GM18868 (cell line): ENCODE data around the gene FADS1.
A peak's percentile ranks its signal among the peaks of the same experiment; 100 is the strongest.

Experiments
- ATAC-seq: cut with Tn5 transposase; IDR thresholded peaks from one replicate; pipeline ENCODE4 v1.9.1; 2021; ENCODE audit warnings: mild to moderate bottlenecking, moderate library complexity; ENCODE audit not compliant: unreplicated experiment

The FADS1 gene

DNA sequence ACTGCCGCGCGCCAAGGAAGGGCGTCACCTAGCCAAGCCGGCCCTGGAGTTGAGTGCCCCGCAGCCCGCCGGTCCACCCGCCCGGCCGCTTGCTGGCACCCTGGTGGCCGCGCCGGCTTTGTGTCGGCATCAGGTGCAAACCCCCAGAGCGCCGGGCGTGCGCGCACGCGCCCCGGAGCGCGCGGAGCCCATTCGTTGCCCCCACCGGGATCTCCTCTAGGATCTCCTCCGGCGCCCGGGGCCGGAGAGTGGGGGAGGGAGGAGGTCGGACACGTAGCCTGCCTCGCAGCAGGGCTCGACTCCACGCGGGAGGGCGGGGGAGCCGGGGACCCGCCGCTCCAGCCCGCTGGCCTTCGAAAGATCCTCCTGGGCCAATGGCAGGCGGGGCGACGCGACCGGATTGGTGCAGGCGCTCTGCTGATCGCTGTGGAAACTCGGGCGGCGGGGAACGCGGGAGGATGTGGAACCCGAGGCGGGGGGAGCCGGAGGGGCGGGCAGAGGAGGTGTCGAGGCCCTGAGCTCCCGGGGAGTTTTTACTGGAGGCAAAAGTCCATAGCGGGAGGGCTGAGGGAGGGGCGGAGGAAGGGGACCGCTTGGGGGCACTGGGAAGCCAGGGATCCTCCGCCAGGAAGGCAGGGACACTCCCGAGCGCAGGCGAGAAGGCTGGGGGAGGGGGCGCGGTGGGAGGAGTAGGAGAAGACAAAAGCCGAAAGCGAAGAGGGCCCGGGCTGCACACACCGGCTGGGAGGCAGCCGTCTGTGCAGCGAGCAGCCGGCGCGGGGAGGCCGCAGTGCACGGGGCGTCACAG is 11.0 kb upstream of the FADS1 start, which contains the start of gene FADS2:
Gene FADS2, plus strand, starts transcription at position 730 of the 808 bp plus-strand sequence. CDS start 91 bp downstream, outside the sequence.
- peak; percentile 79 for ATAC-seq

GRCh38 chr11:61826930-61827570 is 10.2 kb upstream of the FADS1 start:
- peak; percentile 5 for ATAC-seq

DNA sequence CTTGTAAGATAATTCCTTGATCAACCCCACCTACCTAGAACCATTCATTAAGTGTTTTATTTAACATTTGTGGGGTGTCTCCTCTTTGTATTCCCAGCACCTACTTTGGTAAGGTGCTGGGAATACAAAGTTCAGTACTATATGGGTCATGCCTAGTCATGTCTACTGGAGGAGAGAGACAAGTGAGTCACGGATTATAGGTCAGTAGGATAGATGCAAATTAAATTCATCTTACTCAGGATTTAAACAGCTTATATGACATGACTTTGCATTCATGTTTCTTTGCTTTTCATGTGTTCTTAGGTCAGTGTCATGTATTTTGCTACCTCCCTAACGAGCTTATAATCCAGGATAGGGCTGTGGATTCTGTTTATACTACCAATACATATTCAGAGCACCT is 3.4 kb upstream of the FADS1 start:
- ATAC-seq: no peak

DNA sequence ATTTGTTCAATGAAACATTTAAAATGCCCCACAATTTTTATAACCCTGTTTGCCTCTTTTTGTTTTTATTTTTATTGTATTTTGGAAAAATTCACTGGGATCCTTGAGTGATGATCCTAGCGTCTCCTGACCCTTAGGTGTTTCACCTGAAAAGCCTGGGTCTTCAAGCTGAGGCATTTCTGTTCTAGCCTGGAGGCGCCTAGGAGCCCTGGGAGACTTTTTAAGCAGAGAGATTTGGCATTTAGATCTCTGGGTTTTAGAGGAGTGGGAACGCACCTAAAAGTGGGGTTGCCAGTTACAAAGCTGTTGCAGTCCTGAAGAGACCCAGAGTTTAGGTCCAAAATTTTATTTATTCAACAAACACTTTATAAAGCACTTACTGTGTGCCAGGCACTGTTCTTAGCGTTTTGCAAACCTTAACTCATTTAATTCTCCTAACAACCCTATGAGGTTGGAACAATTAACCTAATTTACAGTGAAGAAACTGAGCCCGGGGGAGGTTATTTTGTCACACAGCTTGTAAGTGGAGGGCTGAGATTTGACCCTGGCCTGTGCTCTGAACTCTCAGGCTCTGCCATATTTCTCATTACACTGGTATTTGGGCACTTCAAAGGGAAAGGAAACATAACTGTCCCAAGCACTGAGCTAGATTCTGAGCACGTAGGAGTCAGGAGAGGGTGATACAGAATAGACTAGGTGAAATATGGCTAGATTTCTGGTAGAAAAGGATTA is 834 bp upstream of the FADS1 start:
- no peak for ATAC-seq

- peak; percentile 35 for ATAC-seq
These were observed 740 bp downstream of the FADS1 start for GRCh38 chr11:61815790-61816735.

DNA sequence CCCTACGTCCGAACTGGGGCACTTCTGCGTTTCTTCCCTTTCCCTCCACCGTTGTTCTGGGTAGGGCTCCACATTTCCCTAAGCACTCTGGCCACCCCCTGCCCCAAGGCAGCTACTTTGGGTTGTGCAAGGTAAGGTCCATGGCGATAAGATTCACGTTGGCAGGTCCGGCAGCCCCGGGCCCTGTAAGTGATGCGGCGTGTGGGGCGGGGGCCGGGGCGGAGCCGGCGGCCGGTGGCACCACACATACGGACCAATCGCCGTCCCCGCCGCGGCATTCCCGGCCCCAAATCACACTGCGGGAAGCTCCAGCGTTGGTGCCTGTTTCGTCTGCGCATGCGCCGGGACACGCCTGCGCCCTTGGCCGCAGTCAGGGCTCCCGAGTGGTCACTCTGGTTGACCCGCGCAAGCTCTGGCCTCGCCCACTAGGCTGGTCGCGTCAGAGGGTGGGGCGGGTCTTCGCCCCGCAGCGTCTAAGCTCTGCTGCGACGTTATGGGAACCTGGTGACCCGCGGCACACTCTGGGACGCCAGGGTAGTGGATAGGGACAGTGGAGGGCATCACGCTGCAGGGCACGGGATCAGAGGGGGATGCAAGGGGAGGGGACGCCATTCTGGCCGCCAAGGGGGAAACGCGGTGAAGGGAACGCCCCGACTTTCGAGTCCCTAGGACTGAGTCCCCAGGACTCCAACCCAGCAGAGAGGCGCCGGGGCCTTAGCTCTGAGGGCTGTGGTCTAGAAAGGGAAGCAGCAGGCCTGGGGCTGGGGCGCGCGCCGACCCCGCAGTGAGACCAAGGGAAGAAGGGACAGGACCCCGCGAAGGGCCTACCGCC is 1.6 kb downstream of the FADS1 start:
- peak; percentile 44 for ATAC-seq

DNA sequence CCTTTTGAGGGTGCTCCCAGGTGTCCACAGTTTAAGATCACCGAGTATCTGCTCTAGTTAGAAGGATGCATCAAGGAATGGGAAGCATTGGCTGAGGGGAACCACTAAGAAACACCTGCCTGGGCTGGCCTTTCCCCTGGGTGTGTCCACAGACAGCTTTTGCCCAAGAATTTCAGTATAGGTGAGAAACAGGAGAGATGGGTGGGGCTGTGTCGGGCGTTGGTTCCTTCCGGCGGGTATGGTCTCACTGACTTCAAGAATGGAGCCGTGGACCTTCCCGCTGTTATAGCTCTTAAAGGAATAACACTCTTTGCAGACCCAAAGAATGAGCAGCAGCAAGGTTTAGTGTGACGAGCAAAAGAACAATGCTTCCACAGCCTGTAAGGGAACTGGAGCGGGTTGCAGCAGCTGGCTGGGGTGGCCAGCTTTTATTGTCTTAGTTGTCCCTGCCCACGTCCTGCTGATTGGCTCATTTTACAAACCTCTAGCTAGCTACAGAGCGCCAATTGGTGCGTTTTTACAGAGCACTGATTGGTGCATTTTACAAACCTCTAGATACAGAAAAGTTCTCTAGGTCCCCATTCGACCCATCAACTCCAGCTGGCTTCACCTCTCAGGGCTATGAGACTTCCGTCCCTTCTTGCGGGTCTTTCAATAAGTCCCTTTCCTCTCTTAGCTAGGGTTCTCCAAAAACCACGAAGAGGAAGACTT is 2.4 kb downstream of the FADS1 start:
- ATAC-seq: no peak

GRCh38 chr11:61812736-61813411 is 3.9 kb downstream of the FADS1 start:
- no peak for ATAC-seq

DNA sequence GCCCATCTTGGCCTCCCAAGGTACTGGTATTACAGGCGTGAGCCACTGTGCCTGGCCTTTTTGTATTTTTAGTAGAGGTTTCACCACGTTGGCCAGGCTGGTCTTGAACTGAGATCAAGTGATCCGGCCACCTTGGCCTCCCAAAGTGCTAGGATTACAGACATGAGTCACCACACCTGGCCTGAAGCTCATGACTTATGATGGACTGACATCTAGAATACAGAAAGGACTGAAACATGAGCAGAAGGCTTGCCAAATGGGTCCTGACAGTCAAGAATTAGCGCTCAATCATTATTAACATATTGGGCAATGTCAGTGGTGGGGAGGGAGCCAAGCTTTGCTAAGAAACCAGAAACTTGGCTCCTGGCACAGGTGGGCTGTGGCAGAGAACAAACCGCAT is 5.0 kb downstream of the FADS1 start:
- no peak for ATAC-seq

DNA sequence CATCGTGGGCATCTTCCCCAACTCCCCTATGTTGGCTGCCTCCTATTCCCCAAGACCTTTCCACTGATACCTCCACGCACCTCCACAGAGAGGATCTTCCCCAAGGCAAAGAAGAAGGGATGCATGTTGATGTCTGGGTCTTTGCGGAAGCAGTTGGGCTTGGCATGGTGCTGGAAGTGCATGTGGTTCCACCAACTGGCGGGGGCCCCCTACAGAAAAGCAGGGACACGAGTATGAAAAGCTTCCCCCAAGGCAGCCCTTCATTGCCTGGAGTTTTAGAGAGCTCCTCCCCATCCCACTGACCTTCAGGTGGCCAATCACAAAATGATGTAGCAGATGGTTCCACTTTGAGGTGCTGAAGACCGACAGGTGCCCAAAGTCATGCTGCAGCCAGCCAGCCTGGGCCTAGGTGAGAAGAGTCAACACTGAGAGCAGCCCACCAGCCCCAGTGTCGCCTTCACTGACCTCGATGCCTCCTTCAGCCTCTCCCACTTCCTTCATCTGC is 6.1 kb downstream of the FADS1 start:
- no peak for ATAC-seq

- no peak for ATAC-seq
These were observed 10.0 kb downstream of the FADS1 start for GRCh38 chr11:61806785-61807184.

DNA sequence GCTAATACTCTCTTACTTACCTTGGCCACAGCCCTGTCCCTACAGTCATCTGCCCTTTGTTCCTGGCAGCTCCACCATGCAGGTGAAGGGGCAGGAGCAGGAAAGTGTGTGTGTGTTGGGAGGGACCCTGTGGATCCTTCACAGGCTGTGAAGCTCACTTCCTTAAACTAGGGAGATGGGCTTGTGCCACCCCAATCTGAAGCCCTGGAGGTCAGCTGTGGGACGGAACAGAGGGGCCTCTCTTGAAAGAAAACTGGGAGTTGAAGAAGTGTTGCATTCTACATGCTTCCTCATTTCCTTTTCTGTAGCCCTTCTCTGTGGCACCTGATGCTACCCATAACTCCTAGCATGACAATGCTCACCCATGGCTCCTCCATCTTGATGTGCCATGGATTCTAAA is 11.7 kb downstream of the FADS1 start:
- ATAC-seq: no peak

DNA sequence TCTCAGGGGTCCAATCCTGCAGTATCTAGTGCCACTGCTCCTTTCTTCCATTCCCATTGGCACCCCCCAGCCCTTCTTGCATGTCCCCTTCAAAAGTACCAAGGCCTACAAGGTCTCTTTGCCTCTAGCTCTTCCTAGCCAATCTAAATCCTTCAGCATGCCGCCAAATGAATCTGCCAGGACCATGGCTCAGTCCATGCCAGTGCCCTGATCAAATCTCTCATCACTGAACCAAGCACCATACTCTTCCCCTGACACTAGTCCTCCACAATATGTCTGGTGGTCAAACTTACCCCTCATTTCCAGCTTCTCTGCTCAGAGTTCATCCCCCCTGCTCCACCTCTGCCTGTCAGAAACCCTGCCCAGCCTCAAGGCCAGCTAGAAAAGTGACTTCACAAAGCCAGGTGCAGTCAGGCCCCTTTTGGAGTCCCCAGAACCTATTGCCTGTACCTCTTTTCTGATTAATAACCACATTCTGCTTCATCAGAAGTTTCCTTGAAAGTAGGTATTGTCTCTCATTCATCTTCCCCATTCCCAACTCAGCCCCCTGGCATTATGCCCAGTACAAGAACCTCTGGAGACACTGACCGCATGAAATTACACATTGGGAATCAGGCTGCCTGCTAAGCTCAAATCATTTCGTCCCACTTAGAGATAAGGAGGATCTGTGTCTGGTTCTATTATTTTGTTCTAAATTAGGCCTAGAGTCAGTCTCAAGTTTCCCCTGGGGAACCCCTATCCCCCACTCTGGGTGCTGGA is 12.7 kb downstream of the FADS1 start:
- no peak for ATAC-seq

GRCh38 chr11:61802605-61803004 is 14.2 kb downstream of the FADS1 start:
- no peak for ATAC-seq

GRCh38 chr11:61800331-61801281 is 16.2 kb downstream of the FADS1 start:
- no peak for ATAC-seq

DNA sequence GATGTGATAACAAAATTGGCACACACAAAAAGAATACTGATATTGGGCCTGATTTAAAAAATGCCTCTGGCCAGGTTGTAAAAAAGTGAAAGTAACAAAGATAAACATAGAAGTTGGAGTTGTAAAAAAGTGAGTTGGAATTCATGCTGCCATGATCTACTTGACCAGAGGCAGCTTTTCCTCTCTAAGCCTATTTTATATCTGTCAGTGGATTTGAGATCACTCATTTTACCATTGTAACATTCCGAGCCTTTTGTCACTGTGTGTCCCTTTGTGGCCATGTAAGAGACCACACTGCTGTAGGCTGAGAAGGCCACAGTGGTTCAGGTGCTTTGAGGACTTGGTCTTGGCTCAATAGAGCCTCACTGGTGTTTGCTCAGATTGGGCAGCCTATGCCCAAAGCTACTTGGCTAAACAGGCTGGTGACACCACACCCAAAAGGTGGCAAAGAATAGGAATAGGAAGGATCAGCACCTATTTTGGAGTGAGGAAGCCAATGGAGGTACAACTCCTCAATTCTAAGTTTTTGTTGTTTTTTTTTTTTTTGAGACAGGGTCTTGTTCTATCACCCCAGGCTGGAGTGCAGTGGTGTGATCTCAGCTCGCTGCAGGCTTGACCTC is 17.0 kb downstream of the FADS1 start:
- no peak for ATAC-seq
